ENCODE results near the gene NEMF. TPM values are rescaled to one million over a fixed set of nuclear protein-coding genes. Genes with fewer than 3 reads are reported as not detected.
"Not testable (repeated sequence)": the region's sequence is repeated elsewhere in the genome, so short reads cannot be mapped to it uniquely, and the experiment has no call there.

Gene NEMF
- total RNA-seq, 1 donor from 2014 or later = 54.6 TPM

- DNase-seq (ENCODE audit: low read depth in 2 of 2) = not testable (repeated sequence)
Observed at GRCh38 chr14:49746476-49746875, 106.1 kb downstream of the NEMF start.

DNA sequence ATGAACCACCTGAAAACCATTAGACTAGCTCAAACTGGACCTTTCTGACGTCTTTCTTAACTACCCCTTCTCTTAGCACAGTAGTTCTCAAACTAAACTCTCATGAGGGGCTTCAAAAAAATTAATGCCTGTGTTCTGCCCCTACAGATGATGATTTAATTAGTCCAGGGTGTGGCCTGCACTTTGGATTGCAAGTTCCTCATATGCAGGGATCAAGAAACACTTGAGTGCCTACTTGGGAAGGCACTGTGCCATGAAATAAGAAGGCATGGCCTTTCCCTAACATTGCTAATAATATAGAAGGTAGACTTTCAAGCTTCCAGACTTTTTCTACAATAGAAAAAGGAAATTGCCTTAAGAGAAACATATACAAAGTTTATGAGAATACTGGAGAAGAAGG, 107.4 kb downstream of the NEMF start:
- no peak for DNase-seq (ENCODE audit: low read depth in 2 of 2)

DNA sequence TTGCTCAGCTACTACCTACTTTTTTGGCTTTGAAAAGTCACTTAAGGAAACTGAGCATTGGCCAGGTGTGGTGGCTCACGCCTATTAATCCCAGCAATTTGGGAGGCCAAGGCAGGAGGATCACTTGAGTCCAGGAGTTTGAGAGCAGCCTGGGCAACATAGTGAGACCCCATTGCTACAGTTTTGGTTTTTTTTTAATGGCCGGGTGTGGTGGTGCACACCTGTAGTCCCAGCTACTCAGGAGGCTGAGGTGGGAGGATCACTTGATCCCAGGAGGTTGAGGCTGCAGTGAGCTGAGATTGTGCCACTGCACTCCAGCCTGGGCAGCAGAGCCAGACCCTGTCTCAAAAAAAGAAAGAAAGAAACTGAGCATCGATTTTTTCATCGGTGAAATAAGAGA, 116.9 kb downstream of the NEMF start:
- DNase-seq (ENCODE audit: low read depth in 2 of 2) = not testable (repeated sequence)

GRCh38 chr14:49733836-49734235, 118.8 kb downstream of the NEMF start:
- DNase-seq (ENCODE audit: low read depth in 2 of 2) = no peak

DNA sequence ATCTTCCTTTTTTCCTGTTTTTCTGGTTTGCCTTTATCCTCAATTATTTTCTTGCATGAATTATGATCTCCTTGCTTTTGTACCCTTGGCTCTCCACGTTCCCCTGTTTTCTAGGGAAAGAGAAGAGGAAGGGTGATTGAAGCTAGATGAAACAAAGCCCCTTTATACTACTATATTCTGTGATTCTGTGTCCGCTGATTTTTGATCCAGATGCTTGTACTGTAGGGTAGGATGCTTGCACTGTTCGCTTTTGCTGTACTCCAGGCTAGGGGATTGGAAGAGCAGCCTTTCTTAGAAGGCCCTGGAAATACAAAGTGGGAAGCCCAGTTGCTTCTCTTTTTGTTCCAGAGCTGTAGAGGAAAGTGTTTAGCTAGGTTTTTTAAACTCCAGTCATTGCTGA, 119.7 kb downstream of the NEMF start:
- no peak for DNase-seq (ENCODE audit: low read depth in 2 of 2)

Other genes starting within 250 kb of the NEMF start
- 240 and 248 TPM in 2 replicates for gene RPL36AL, start 232.2 kb downstream of the NEMF start, total RNA-seq
- 53.0 and 69.0 TPM in 2 replicates for gene MGAT2, start 232.0 kb downstream of the NEMF start, total RNA-seq
- gene DNAAF2, start 217.5 kb downstream of the NEMF start, total RNA-seq = 7.2 and 8.7 TPM in 2 replicates
- 3.8 and 6.3 TPM in 2 replicates for gene POLE2, start 164.6 kb downstream of the NEMF start, total RNA-seq
- gene KLHDC1, start 159.7 kb downstream of the NEMF start, total RNA-seq = 0.87 and 3.8 TPM in 2 replicates
- gene KLHDC2, start 84.6 kb downstream of the NEMF start, total RNA-seq = 63.0 and 85.7 TPM in 2 replicates
- 40.3 and 55.8 TPM in 2 replicates for gene ARF6, start 40.3 kb upstream of the NEMF start, total RNA-seq

All from lung microvascular endothelial cell (primary cell).